ENCODE results near the gene GNAQ. TPM values are rescaled to one million over a fixed set of nuclear protein-coding genes. Genes with fewer than 3 reads are reported as not detected.

GNAQ gene
- total and polyA plus RNA-seq, 5 donors from 2014 or later = 8.5 to 79.4 (median 17.4) TPM

DNA sequence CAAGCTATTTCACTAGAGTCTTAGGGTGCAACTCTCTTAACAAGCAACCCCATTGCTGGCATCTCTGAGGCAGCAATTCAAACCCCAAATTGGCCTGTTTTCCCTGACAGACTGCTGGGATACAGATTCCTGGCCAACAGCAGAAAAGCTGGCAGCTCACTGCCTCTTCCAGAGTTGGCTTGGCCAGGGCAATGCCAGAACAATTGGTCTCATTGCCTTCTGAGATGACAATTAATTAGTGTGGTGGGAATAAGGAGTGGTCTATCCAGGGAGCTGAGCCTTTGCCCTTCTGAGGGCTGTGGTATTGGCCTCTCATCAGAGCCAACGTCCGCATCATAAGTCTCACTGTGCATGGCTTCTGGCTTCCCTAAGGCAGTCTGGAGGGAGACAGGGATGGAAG is 183.2 kb downstream of the GNAQ start:
- Histone ChIP-seq H3K36me3 (ENCODE audit: control insufficient read depth, insufficient read depth, low read length) (no peaks in the 10 kb centered on the region), H3K27me3 (ENCODE audit: control insufficient read depth, insufficient read depth, low read length) (no peaks in the 10 kb centered on the region), H3K4me3 (ENCODE audit: low read depth, low read length) (no peak overlapping the region), H3K9me3 (ENCODE audit: control insufficient read depth in 2 of 2, low read length in 2 of 2) (no peaks in the 10 kb centered on the region), H3K27ac (ENCODE audit: insufficient read depth, low read length, poor library complexity, severe bottlenecking) (no peak overlapping the region), H3K4me1 (ENCODE audit: control insufficient read depth, insufficient read depth, low read length, poor library complexity, severe bottlenecking) (peaks cover 3% of the 10 kb centered on the region)
- ATAC-seq (ENCODE audit: low read depth in 2 of 2) = no peak
- Mint-ChIP-seq H3K27ac (peak overlapping the region; percentile 18 to 65 (median 53)), H3K36me3 (no peaks in the 10 kb centered on the region), H3K27me3 (no peaks in the 10 kb centered on the region), H3K4me3 (no peak overlapping the region), H3K4me1 (peaks cover 25 to 44% (median 31%) of the 10 kb centered on the region in 4 donors), H3K9me3 (no peaks in the 10 kb centered on the region)
- DNase-seq = no peak

DNA sequence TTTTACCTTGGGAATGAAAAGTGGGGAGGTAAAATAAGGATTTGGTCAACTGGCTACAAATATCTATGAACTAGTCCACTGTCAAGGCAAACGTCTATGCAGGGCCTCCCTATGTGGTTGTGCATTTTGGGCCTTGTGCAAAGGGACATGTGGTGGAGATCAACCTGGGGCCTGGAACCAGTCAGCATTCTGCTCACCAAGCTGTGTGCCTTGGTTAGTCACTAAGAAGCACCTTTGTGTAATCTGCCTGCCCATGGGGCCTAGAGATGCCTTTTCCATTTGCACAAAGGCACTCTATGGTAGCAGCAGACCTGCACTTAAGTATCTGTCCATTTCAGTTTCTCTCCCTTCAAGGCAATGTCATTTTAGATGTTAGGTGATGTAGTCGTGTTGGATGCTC is 184.0 kb downstream of the GNAQ start:
- no peak overlapping the region for H3K4me3 Mint-ChIP-seq
- no peaks in the 10 kb centered on the region for H3K36me3 ChIP-seq (ENCODE audit: control insufficient read depth, insufficient read depth, low read length)
- peak overlapping the region in 2 of 3 donors; percentile 18 to 65 for H3K27ac Mint-ChIP-seq

DNA sequence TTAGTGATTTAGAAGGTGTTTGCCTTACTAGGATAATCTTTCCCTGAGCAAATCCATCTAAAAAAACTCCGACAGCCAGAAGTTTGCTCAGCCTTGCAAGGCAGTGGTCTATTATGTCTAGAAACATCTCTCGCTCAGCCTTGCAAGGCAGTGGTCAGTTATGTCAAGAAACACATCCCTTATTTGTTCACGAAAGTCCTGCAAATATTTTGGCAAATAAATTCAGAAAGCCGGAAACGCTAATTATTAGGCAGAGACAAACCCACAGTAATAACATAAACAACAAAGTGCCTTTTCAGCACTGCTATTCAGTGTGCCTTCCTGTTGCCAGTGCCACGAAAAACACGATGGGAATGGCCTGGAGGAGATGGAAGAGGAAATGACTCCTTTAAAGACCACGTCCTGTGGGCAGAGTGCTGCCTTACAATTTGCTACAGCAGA is 184.5 kb downstream of the GNAQ start:
- H3K4me1 Mint-ChIP-seq = peaks cover 21 to 43% (median 34%) of the 10 kb centered on the region in 4 donors
- H3K4me3 ChIP-seq (ENCODE audit: low read depth, low read length) = no peak overlapping the region
- H3K4me1 ChIP-seq (ENCODE audit: control insufficient read depth, insufficient read depth, low read length, poor library complexity, severe bottlenecking) = peaks cover 3% of the 10 kb centered on the region
- H3K27me3 ChIP-seq (ENCODE audit: control insufficient read depth, insufficient read depth, low read length) = no peaks in the 10 kb centered on the region
- ATAC-seq (ENCODE audit: low read depth in 2 of 2) (no peak), DNase-seq (peak in 1 of 3 donors; percentile 30)
- no peak overlapping the region for H3K4me3 Mint-ChIP-seq
- H3K27ac Mint-ChIP-seq = peak overlapping the region in 2 of 3 donors; percentile 13 to 18
- no peaks in the 10 kb centered on the region for H3K36me3 ChIP-seq (ENCODE audit: control insufficient read depth, insufficient read depth, low read length)
- H3K9me3 ChIP-seq (ENCODE audit: control insufficient read depth in 2 of 2, low read length in 2 of 2) = no peaks in the 10 kb centered on the region
- H3K9me3 Mint-ChIP-seq = no peaks in the 10 kb centered on the region
- H3K27me3 Mint-ChIP-seq = no peaks in the 10 kb centered on the region
- no peak overlapping the region for H3K27ac ChIP-seq (ENCODE audit: insufficient read depth, low read length, poor library complexity, severe bottlenecking)
- H3K36me3 Mint-ChIP-seq = no peaks in the 10 kb centered on the region

More for the DNA sequence above, 184.0 kb downstream of the GNAQ start:
- ATAC-seq (ENCODE audit: low read depth in 2 of 2) (no peak), DNase-seq (peak in 1 of 3 donors; percentile 13)
- no peak overlapping the region for H3K4me3 ChIP-seq (ENCODE audit: low read depth, low read length)
- peaks cover 3% of the 10 kb centered on the region for H3K4me1 ChIP-seq (ENCODE audit: control insufficient read depth, insufficient read depth, low read length, poor library complexity, severe bottlenecking)
- H3K27ac ChIP-seq (ENCODE audit: insufficient read depth, low read length, poor library complexity, severe bottlenecking) = no peak overlapping the region
- no peaks in the 10 kb centered on the region for H3K27me3 ChIP-seq (ENCODE audit: control insufficient read depth, insufficient read depth, low read length)
- Mint-ChIP-seq H3K36me3 (no peaks in the 10 kb centered on the region), H3K9me3 (no peaks in the 10 kb centered on the region), H3K27me3 (no peaks in the 10 kb centered on the region), H3K4me1 (peaks cover 24 to 46% (median 33%) of the 10 kb centered on the region in 4 donors)
- no peaks in the 10 kb centered on the region for H3K9me3 ChIP-seq (ENCODE audit: control insufficient read depth in 2 of 2, low read length in 2 of 2)

DNA sequence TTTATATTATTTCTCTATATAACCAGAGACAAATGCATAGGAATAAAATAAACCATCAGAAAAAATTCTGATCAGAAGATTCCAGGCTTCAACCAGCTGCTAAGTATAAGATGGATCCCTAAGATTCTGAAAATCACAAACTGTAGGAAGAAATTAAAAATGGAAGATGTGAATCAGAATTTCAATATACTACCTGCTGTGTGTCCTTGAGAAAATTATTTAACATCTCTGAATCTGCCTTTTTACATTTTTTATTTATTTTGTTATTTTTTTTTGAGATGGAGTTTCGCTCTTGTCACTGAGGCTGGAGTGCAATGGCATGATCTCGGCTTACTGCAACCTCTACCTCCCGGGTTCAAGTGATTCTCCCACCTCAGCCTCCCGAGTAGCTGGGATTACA is 187.2 kb downstream of the GNAQ start:
- no peak for DNase-seq
- H3K4me3 ChIP-seq (ENCODE audit: low read depth, low read length) = no peak overlapping the region
- Mint-ChIP-seq H3K36me3 (no peaks in the 10 kb centered on the region), H3K9me3 (no peaks in the 10 kb centered on the region), H3K27me3 (no peaks in the 10 kb centered on the region), H3K4me1 (peaks cover 28 to 50% (median 38%) of the 10 kb centered on the region in 4 donors), H3K4me3 (no peak overlapping the region), H3K27ac (peak overlapping the region in 1 of 3 donors; percentile 69)
- H3K27ac ChIP-seq (ENCODE audit: insufficient read depth, low read length, poor library complexity, severe bottlenecking) = no peak overlapping the region
- H3K4me1 ChIP-seq (ENCODE audit: control insufficient read depth, insufficient read depth, low read length, poor library complexity, severe bottlenecking) = peaks cover 3% of the 10 kb centered on the region
- no peaks in the 10 kb centered on the region for H3K36me3 ChIP-seq (ENCODE audit: control insufficient read depth, insufficient read depth, low read length)
- H3K27me3 ChIP-seq (ENCODE audit: control insufficient read depth, insufficient read depth, low read length) = no peaks in the 10 kb centered on the region
- ATAC-seq (ENCODE audit: low read depth in 2 of 2) = no peak
- no peaks in the 10 kb centered on the region for H3K9me3 ChIP-seq (ENCODE audit: control insufficient read depth in 2 of 2, low read length in 2 of 2)

DNA sequence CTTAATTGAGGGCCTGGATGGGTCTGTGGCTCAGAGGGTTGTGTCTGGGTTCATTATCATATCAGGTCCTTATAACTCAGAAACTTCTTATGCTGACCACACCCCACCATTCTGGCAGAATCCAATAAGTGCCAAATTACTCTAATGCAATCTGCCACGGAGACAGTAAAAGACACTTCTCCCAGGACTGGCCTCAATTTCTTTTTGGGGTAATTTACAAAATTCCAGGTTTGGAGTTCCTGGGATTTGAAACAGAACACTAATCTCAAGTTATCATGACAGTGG is 187.8 kb downstream of the GNAQ start:
- Mint-ChIP-seq H3K27ac (peak overlapping the region; percentile 33 to 69 (median 65)), H3K4me3 (no peak overlapping the region), H3K9me3 (no peaks in the 10 kb centered on the region), H3K36me3 (no peaks in the 10 kb centered on the region), H3K4me1 (peaks cover 28 to 54% (median 38%) of the 10 kb centered on the region in 4 donors), H3K27me3 (no peaks in the 10 kb centered on the region)
- Histone ChIP-seq H3K27ac (ENCODE audit: insufficient read depth, low read length, poor library complexity, severe bottlenecking) (no peak overlapping the region), H3K4me3 (ENCODE audit: low read depth, low read length) (no peak overlapping the region), H3K9me3 (ENCODE audit: control insufficient read depth in 2 of 2, low read length in 2 of 2) (no peaks in the 10 kb centered on the region), H3K27me3 (ENCODE audit: control insufficient read depth, insufficient read depth, low read length) (no peaks in the 10 kb centered on the region), H3K4me1 (ENCODE audit: control insufficient read depth, insufficient read depth, low read length, poor library complexity, severe bottlenecking) (peaks cover 3% of the 10 kb centered on the region), H3K36me3 (ENCODE audit: control insufficient read depth, insufficient read depth, low read length) (no peaks in the 10 kb centered on the region)
- no peak for ATAC-seq (ENCODE audit: low read depth in 2 of 2)
- no peak for DNase-seq

DNA sequence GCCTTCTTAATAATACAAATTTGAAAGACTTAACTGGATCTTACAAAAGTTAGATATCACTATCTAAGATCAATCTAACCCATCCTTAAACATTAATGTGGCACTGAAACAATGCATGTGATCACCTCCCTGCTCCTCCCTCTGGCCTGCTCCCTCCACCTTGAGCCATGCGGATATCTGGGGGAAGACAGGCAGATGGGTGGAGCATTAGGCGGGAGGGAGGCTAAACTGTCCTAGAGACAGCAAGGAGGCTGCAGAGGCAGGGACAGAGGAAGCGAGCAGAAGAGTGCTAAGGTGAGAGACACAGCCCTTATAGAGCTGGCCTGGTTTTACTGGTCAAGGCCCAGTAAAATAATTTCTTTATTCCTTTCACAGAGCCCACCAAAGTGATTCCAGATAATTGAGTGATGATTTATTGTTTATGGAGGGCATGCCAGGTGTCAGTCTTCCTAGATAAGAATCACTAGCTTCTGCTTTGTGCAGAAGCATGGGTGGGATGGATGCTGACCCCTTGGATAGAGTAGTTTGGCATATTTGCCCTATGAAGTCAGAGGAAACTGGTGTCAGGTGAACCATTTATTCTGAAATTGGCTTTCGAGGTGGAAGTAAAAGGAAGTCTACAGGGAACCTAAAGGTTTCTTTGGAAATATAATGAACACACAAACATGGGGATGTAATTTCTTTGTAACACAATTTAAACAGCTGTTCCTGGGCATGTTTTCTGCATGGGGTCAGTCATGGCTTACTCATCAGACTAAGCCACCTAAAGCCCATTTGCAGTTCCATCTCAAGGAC is 188.3 kb downstream of the GNAQ start:
- Mint-ChIP-seq H3K27me3 (no peaks in the 10 kb centered on the region), H3K9me3 (no peaks in the 10 kb centered on the region), H3K4me1 (peaks cover 27 to 48% (median 34%) of the 10 kb centered on the region in 4 donors), H3K36me3 (no peaks in the 10 kb centered on the region), H3K27ac (peak overlapping the region; percentile 33 to 69 (median 65)), H3K4me3 (no peak overlapping the region)
- H3K27ac ChIP-seq (ENCODE audit: insufficient read depth, low read length, poor library complexity, severe bottlenecking) = no peak overlapping the region
- H3K27me3 ChIP-seq (ENCODE audit: control insufficient read depth, insufficient read depth, low read length) = no peaks in the 10 kb centered on the region
- H3K36me3 ChIP-seq (ENCODE audit: control insufficient read depth, insufficient read depth, low read length) = no peaks in the 10 kb centered on the region
- no peak for ATAC-seq (ENCODE audit: low read depth in 2 of 2)
- H3K4me3 ChIP-seq (ENCODE audit: low read depth, low read length) = no peak overlapping the region
- no peaks in the 10 kb centered on the region for H3K9me3 ChIP-seq (ENCODE audit: control insufficient read depth in 2 of 2, low read length in 2 of 2)
- peaks cover 3% of the 10 kb centered on the region for H3K4me1 ChIP-seq (ENCODE audit: control insufficient read depth, insufficient read depth, low read length, poor library complexity, severe bottlenecking)
- no peak for DNase-seq

DNA sequence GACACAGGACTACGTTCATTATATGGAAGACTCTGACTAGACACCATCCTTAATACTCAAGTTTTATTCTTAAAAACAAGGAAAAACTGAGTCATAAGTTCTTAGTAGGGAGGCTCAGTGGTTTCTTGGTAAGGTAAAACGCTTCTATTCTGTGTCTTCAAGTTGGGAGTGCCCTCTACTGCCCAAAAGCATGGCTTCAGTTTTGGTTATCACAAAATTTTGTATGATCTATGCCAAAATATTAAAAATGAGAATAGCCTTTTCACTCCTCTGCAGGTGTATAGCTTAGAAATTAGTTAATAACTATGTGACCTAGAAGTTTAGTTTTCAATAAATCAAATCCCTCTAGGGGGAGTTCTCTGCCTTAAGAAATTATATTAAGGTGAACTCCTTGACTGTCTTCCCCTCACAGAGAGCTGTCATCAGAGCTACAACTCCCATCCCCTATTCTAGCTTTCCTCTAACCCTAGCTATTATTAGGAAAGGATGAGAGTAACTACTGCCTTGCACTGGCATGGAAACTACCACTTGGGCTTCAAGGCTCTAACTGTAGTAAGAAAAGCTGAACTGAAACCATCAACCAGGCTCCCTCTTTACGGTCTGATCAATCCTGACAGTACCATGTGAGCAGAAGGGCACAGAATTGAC is 189.7 kb downstream of the GNAQ start:
- H3K27me3 Mint-ChIP-seq = no peaks in the 10 kb centered on the region
- H3K36me3 Mint-ChIP-seq = no peaks in the 10 kb centered on the region
- no peaks in the 10 kb centered on the region for H3K27me3 ChIP-seq (ENCODE audit: control insufficient read depth, insufficient read depth, low read length)
- peaks cover 15 to 41% (median 23%) of the 10 kb centered on the region in 4 donors for H3K4me1 Mint-ChIP-seq
- DNase-seq (peak in 2 of 3 donors; percentile 26 to 42), ATAC-seq (ENCODE audit: low read depth in 2 of 2) (peak; percentile 28 to 57)
- no peak overlapping the region for H3K27ac ChIP-seq (ENCODE audit: insufficient read depth, low read length, poor library complexity, severe bottlenecking)
- no peaks in the 10 kb centered on the region for H3K36me3 ChIP-seq (ENCODE audit: control insufficient read depth, insufficient read depth, low read length)
- no peak overlapping the region for H3K4me3 ChIP-seq (ENCODE audit: low read depth, low read length)
- no peaks in the 10 kb centered on the region for H3K9me3 ChIP-seq (ENCODE audit: control insufficient read depth in 2 of 2, low read length in 2 of 2)
- H3K27ac Mint-ChIP-seq = peak overlapping the region in 2 of 3 donors; percentile 53 to 64
- H3K9me3 Mint-ChIP-seq = no peaks in the 10 kb centered on the region
- no peak overlapping the region for H3K4me3 Mint-ChIP-seq
- no peaks in the 10 kb centered on the region for H3K4me1 ChIP-seq (ENCODE audit: control insufficient read depth, insufficient read depth, low read length, poor library complexity, severe bottlenecking)

Measured in CD4-positive, CD25-positive, alpha-beta regulatory T cell (primary cell).